ENCODE data around the gene SEMA3C.

The SEMA3C gene

GRCh38 chr7:80731281-80731680, 187.6 kb downstream of the SEMA3C start:
- no peak for DNase-seq

- no peak for DNase-seq
Observed at GRCh38 chr7:80729591-80730320, 189.1 kb downstream of the SEMA3C start.

- no peak for DNase-seq
Observed at GRCh38 chr7:80726666-80727065, 192.2 kb downstream of the SEMA3C start.

GRCh38 chr7:80725181-80725611, 193.7 kb downstream of the SEMA3C start:
- DNase-seq = no peak

GRCh38 chr7:80724249-80724871, 194.5 kb downstream of the SEMA3C start:
- no peak for DNase-seq

GRCh38 chr7:80722616-80723195, 196.1 kb downstream of the SEMA3C start:
- DNase-seq = no peak

- no peak for DNase-seq
Observed at GRCh38 chr7:80721883-80722615, 196.8 kb downstream of the SEMA3C start.

- no peak for DNase-seq
Observed at GRCh38 chr7:80720146-80720545, 198.7 kb downstream of the SEMA3C start.

GRCh38 chr7:80719261-80719660, 199.6 kb downstream of the SEMA3C start:
- DNase-seq = no peak

GRCh38 chr7:80711531-80711930, 207.3 kb downstream of the SEMA3C start:
- no peak for DNase-seq

- no peak for DNase-seq
Observed at GRCh38 chr7:80708123-80708522, 210.7 kb downstream of the SEMA3C start.

GRCh38 chr7:80707318-80707717, 211.5 kb downstream of the SEMA3C start:
- DNase-seq = no peak

GRCh38 chr7:80705130-80705781, 213.6 kb downstream of the SEMA3C start:
- DNase-seq = no peak

- no peak for DNase-seq
Observed at GRCh38 chr7:80703272-80703671, 215.6 kb downstream of the SEMA3C start.

- DNase-seq = no peak
Observed at GRCh38 chr7:80699721-80700256, 219.1 kb downstream of the SEMA3C start.

GRCh38 chr7:80699045-80699638, 219.7 kb downstream of the SEMA3C start:
- no peak for DNase-seq
